Activated CD4-positive, alpha-beta memory T cell treated with anti-CD3 and anti-CD28 coated beads, Interleukin-2, amount 10 ng/mL, durations not matched to agents 7 days and 5 days (primary cell): ENCODE data around the gene CCDC121. TPM values are rescaled to one million over a fixed set of nuclear protein-coding genes. Genes with fewer than 3 reads are reported as not detected.

Experiments used
- CTCF ChIA-PET: fragments of 350-600 bp; sonication (Branson Sonifier 250); formaldehyde crosslinking; loops from one replicate; lab custom pipeline; 2021; ENCODE audit warnings: antibody characterized with exemption, inconsistent platforms; lab: Charles Lee
- POLR2A ChIA-PET: fragments of 350-600 bp; sonication (Branson Sonifier 250); formaldehyde crosslinking; loops from one replicate; lab custom pipeline; 2021; ENCODE audit warnings: antibody characterized with exemption; lab: Charles Lee
- DNase-seq: peaks from one replicate; pipeline ENCODE4 v3.0.0-alpha.2; 2020
- H3K27ac Mint-ChIP-seq: one replicate; pipeline ENCODE4 v1.8.0; 2021; ENCODE audit warnings: mild to moderate bottlenecking, mixed read lengths
- H3K27me3 Mint-ChIP-seq: one replicate; pipeline ENCODE4 v1.8.0; 2021; ENCODE audit warnings: mixed read lengths
- H3K36me3 Mint-ChIP-seq: one replicate; pipeline ENCODE4 v1.8.0; 2021; ENCODE audit warnings: low read depth, mixed read lengths
- H3K4me1 Mint-ChIP-seq: one replicate; pipeline ENCODE4 v1.8.0; 2021; ENCODE audit warnings: mixed read lengths
- H3K4me3 Mint-ChIP-seq: one replicate; pipeline ENCODE4 v1.8.0; 2021; ENCODE audit warnings: mild to moderate bottlenecking, mixed read lengths
- H3K9me3 Mint-ChIP-seq: one replicate; pipeline ENCODE4 v1.8.0; 2021; ENCODE audit warnings: mixed read lengths
- total RNA-seq, 2 experiments: library from RNA; stranded (reverse); gene quantifications; one replicate each; pipeline ENCODE4 v1.2.3, GENCODE V29; 2021

CCDC121 gene, protein sequence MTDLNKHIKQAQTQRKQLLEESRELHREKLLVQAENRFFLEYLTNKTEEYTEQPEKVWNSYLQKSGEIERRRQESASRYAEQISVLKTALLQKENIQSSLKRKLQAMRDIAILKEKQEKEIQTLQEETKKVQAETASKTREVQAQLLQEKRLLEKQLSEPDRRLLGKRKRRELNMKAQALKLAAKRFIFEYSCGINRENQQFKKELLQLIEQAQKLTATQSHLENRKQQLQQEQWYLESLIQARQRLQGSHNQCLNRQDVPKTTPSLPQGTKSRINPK
- under 1 TPM; 0.78 to 0.90 TPM for total RNA-seq

GRCh38 chr2:27628767-27629709, at the start of gene CCDC121, which contains the start of gene GPN1:
Gene CCDC121, minus strand, starts transcription at chr2:27629012. Its CDS starts 1,213 bp downstream, at chr2:27627799.
Gene GPN1, plus strand, starts transcription at chr2:27629050. Its CDS starts 9 bp downstream, at chr2:27629059.
- Mint-ChIP-seq H3K36me3 (peaks cover 36% of the 10 kb centered on the region), H3K9me3 (no peaks in the 10 kb centered on the region), H3K4me1 (peaks cover 16% of the 10 kb centered on the region), H3K27ac (no peak within 1 kb of the TSS), H3K27me3 (no peaks in the 10 kb centered on the region), H3K4me3 (no peak within 1 kb of the TSS)
- ChIA-PET CTCF (interaction anchor here (0.6 to 2.5 kb wide), 8 partner anchors 9 to 258 kb away, joined by 3 to 9 read pairs (median 3); partner anchors contain the start of genes SLC4A1AP and SUPT7L), POLR2A (interaction anchor here (0.5 to 3.6 kb wide), 16 partner anchors 10 to 257 kb away, joined by 3 to 37 read pairs (median 8); partner anchors contain the start of genes NRBP1, PPM1G, SLC4A1AP and SNX17)
- peak; percentile 98 for DNase-seq

- Mint-ChIP-seq H3K4me1 (peaks cover 4% of the 10 kb centered on the region), H3K27me3 (no peaks in the 10 kb centered on the region), H3K27ac (no peak overlapping the region), H3K36me3 (peaks cover 65% of the 10 kb centered on the region), H3K4me3 (no peak overlapping the region), H3K9me3 (no peaks in the 10 kb centered on the region)
- DNase-seq: no peak
- POLR2A ChIA-PET: no interaction called here
- CTCF ChIA-PET: interaction anchor here (0.7 to 2.0 kb wide), 2 partner anchors 10 to 30 kb away, joined by 3 to 15 read pairs; no protein-coding TSS in a partner anchor
Observed at GRCh38 chr2:27672723-27673486, 44.1 kb upstream of the CCDC121 start.

DNA sequence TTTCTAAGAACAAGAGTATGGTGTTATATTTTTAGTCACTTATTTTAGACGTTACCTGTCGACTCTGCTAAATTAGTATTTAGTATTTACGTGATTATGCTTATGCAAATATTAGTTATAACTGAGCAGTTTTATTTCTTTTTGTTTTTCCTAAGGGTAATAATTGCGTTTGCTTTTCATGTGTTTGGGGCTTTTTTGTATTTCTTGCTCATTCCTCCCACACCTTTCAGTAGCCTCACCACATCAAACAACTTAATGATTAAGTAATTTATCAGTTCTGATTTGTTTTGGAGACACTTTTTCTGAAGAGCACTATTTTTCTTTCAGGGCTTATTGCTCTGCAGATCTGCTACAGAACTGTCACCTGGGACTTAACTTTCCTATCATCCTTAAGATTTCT, 42.4 kb upstream of the CCDC121 start:
- H3K4me1 Mint-ChIP-seq: peaks cover 12% of the 10 kb centered on the region
- no peak for DNase-seq
- no peak overlapping the region for H3K4me3 Mint-ChIP-seq
- H3K27me3 Mint-ChIP-seq: no peaks in the 10 kb centered on the region
- POLR2A ChIA-PET: interaction anchor here (0.9 kb wide), 1 partner anchor 57 kb away, joined by 3 read pairs; no protein-coding TSS in a partner anchor
- H3K36me3 Mint-ChIP-seq: peaks cover 70% of the 10 kb centered on the region
- CTCF ChIA-PET: no interaction called here
- H3K9me3 Mint-ChIP-seq: no peaks in the 10 kb centered on the region
- no peak overlapping the region for H3K27ac Mint-ChIP-seq

DNA sequence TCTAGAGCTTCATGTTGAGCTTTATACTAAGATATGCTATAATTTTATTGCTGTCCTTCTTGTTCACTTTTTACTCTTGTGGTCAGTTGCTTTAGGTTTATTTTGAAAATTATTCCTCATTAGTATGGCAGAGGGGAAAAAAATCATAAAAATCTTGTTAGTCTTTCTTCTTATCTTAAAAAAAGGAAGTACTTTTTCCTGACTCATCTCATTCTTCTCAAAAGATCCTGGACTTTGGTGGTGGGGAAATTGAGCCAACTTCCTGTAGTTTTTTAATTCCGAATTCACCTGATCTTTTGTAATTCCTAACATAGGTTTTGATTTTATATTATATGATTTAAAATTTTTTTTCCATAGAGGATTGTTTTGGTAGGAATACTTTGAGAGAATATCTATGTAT, 38.6 kb upstream of the CCDC121 start:
- no peak for DNase-seq
- no peak overlapping the region for H3K4me3 Mint-ChIP-seq
- peaks cover 53% of the 10 kb centered on the region for H3K36me3 Mint-ChIP-seq
- no peaks in the 10 kb centered on the region for H3K27me3 Mint-ChIP-seq
- ChIA-PET POLR2A (no interaction called here), CTCF (interaction anchor here (1.4 to 2.1 kb wide), 2 partner anchors 10 to 16 kb away, joined by 3 to 12 read pairs; no protein-coding TSS in a partner anchor)
- H3K4me1 Mint-ChIP-seq: peaks cover 39% of the 10 kb centered on the region
- H3K27ac Mint-ChIP-seq: no peak overlapping the region
- no peaks in the 10 kb centered on the region for H3K9me3 Mint-ChIP-seq

DNA sequence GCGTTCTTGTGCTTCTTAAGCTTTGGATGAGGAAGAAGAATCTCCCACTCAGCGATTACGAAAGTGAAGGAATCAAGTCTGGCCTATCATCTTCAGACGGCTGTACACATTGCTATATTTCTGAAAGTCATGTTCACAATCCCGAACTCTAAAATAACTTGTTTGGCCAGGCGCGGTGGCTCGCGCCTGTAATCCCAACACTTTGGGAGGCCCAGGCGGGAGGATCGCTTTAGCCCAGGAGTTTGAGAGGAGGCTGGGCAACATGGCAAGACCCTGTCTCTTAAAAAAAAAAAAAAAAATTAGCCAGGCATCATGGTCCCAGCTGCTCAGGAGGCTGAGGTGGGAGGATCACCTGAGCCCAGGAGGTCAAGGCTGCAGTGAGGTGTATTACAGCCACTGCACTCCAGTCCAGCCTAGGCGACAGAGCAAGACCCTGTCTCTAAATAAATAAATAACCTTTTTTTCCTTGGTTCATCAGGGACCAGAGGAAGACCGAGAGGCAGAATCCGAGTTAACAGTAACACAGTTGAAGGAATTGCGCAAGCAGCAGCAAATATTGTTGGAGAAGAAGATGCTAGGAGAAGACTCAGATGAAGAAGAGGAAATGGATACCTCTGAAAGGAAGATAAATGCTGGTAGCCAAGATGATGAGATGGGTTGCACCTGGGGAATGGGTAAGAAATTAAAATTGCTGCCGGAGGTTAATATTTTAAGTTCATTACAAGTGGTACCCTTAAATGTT, 36.0 kb upstream of the CCDC121 start:
- H3K4me1 Mint-ChIP-seq: peaks cover 52% of the 10 kb centered on the region

GRCh38 chr2:27664154-27664574, 35.4 kb upstream of the CCDC121 start:
- Mint-ChIP-seq H3K27me3 (no peaks in the 10 kb centered on the region), H3K36me3 (peaks cover 56% of the 10 kb centered on the region), H3K4me1 (peaks cover 58% of the 10 kb centered on the region), H3K4me3 (peak overlapping the region; percentile 99), H3K27ac (peak overlapping the region; percentile 100), H3K9me3 (no peaks in the 10 kb centered on the region)
- POLR2A ChIA-PET: interaction anchor here (0.9 to 2.5 kb wide), 19 partner anchors 9 to 1595 kb away, joined by 3 to 21 read pairs (median 5); partner anchors contain the start of genes ATRAID, CCDC121, EIF2B4 and GPN1
- DNase-seq: no peak
- CTCF ChIA-PET: interaction anchor here (0.6 to 4.1 kb wide), 5 partner anchors 9 to 1122 kb away, joined by 3 to 36 read pairs (median 5); partner anchors contain the start of genes CCDC121 and GPN1

More for the DNA sequence above, 36.0 kb upstream of the CCDC121 start:
- Mint-ChIP-seq H3K27ac (peak overlapping the region; percentile 100), H3K4me3 (peak overlapping the region; percentile 99), H3K27me3 (no peaks in the 10 kb centered on the region), H3K9me3 (no peaks in the 10 kb centered on the region), H3K36me3 (peaks cover 55% of the 10 kb centered on the region)
- ChIA-PET POLR2A (interaction anchor here (1.0 to 2.5 kb wide), 11 partner anchors 10 to 453 kb away, joined by 3 to 21 read pairs (median 4); partner anchors contain the start of genes ATRAID, CCDC121, EIF2B4 and GPN1), CTCF (interaction anchor here (1.3 to 4.1 kb wide), 2 partner anchors 18 to 26 kb away, joined by 3 to 36 read pairs; no protein-coding TSS in a partner anchor)
- DNase-seq: no peak

DNA sequence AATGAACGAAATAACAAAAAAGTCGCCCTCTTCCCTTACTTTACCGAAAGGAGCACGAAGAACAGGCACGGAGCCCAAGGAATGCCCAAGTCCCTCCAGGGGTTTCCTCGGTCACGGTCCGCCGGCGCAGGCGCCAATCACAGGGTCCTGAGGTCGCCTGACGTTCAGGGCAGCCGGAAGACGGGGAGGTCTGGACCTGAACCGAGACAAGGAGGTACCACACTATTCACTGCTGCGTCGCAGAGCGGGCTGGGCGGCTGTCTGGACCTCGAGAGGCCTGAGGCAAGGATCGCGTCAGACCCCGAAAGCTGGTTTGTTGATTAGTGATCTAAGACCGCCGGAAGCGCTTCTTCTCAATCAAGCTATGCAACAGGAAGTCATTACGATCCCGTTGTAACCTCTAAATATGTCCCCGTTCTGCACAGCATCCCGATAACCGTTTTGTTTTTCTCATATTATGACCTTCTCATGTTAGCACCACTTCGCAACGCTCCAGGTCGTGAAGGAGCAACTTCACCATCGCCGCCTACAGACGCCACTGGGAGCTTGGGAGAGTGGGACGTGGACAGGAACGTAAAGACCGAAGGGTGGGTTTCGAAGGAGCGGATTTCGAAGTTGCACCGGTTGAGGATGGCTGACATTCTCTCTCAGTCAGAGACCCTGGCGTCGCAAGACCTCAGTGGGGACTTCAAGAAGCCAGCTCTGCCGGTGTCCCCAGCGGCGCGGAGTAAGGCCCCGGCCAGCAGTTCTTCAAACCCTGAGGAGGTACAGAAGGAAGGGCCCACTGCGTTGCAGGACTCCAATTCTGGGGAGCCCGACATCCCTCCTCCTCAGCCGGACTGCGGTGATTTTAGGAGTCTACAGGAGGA, 34.7 kb upstream of the CCDC121 start, which contains the start of the genes SLC4A1AP and SUPT7L:
TSS of gene SLC4A1AP (plus strand) at position 605 of the 869 bp plus-strand sequence. CDS start at position 631, 26 bp downstream.
TSS of gene SUPT7L (minus strand) at position 330 of the 869 bp plus-strand sequence. CDS start 1,422 bp downstream, outside the sequence.
- Mint-ChIP-seq H3K4me3 (peak within 1 kb of the TSS; percentile 99), H3K27ac (peak within 1 kb of the TSS; percentile 100), H3K27me3 (no peaks in the 10 kb centered on the region), H3K4me1 (peaks cover 60% of the 10 kb centered on the region), H3K36me3 (peaks cover 52% of the 10 kb centered on the region), H3K9me3 (no peaks in the 10 kb centered on the region)
- DNase-seq: peak; percentile 78
- POLR2A ChIA-PET: interaction anchor here (0.6 to 2.5 kb wide), 24 partner anchors 8 to 1595 kb away, joined by 3 to 21 read pairs (median 4); partner anchors contain the start of genes ATRAID, BABAM2, CCDC121 and EIF2B4
- CTCF ChIA-PET: interaction anchor here (0.6 to 4.1 kb wide), 5 partner anchors 9 to 1123 kb away, joined by 3 to 36 read pairs (median 5); partner anchors contain the start of genes CCDC121 and GPN1

- CTCF ChIA-PET: interaction anchor here (1.3 kb wide), 1 partner anchor 22 kb away, joined by 5 read pairs; no protein-coding TSS in a partner anchor
Observed at GRCh38 chr2:27661371-27661770, 32.6 kb upstream of the CCDC121 start.

DNA sequence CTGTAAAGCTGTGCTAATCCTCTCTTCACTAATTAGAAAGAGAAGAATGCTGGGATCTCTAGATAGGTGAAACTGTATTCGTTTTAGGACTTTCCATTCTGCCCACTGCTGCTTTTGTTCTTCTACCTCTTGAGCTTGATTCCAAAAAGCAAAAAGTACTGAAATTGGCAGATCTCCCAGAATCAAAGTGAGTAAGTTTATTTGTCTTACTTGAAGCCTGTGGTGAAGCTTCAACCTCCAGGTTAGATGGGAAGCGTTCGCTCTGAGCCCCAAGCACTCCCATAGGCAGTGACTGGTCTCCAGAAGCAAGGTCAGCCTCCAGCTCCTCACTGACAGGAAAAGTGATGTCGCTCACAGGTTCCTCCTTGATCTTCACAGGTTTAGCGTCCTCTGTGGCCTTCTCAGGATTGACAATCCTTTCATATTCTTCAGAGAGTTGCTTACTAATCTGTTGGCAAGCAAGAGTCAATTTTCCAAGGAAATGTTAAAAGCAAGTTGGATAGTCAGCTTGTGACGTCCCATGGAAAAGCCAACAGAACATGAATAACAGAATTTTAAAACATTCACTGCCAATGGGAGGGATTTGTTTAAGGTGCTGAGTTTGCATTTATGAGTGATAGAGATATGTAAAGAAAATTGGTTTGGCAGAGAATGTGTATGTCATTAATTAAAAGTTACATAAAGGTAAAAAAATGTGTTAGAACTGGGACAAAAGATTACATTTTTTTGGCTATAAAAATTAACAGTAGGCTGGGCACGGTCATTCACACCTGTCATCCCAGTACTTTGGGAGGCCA, 26.5 kb upstream of the CCDC121 start:
- Mint-ChIP-seq H3K4me1 (peaks cover 28% of the 10 kb centered on the region), H3K36me3 (peaks cover 69% of the 10 kb centered on the region), H3K9me3 (no peaks in the 10 kb centered on the region), H3K27me3 (no peaks in the 10 kb centered on the region), H3K4me3 (no peak overlapping the region), H3K27ac (no peak overlapping the region)
- no peak for DNase-seq
- ChIA-PET POLR2A (interaction anchor here (0.6 to 1.6 kb wide), 6 partner anchors 8 to 782 kb away, joined by 3 to 7 read pairs (median 3); partner anchors contain the start of genes SLC4A1AP and SUPT7L), CTCF (interaction anchor here (1.8 kb wide), 1 partner anchor 8 kb away, joined by 5 read pairs; the partner anchor contains the start of genes SLC4A1AP and SUPT7L)

More at GRCh38 chr2:27661371-27661770, 32.6 kb upstream of the CCDC121 start:
- no peak overlapping the region for H3K27ac Mint-ChIP-seq
- H3K9me3 Mint-ChIP-seq: no peaks in the 10 kb centered on the region
- peaks cover 53% of the 10 kb centered on the region for H3K4me1 Mint-ChIP-seq
- POLR2A ChIA-PET: no interaction called here
- H3K27me3 Mint-ChIP-seq: no peaks in the 10 kb centered on the region
- no peak for DNase-seq
- peaks cover 51% of the 10 kb centered on the region for H3K36me3 Mint-ChIP-seq
- H3K4me3 Mint-ChIP-seq: peak overlapping the region; percentile 99
